HG02852 (cell line): Measurements from ENCODE around the gene ZNF654.

Experiments used
- ATAC-seq: cut with Tn5 transposase; IDR thresholded peaks from one replicate; pipeline ENCODE4 v1.9.1; 2021; ENCODE audit warnings: mild to moderate bottlenecking, moderate library complexity; ENCODE audit not compliant: unreplicated experiment

The ZNF654 gene

DNA sequence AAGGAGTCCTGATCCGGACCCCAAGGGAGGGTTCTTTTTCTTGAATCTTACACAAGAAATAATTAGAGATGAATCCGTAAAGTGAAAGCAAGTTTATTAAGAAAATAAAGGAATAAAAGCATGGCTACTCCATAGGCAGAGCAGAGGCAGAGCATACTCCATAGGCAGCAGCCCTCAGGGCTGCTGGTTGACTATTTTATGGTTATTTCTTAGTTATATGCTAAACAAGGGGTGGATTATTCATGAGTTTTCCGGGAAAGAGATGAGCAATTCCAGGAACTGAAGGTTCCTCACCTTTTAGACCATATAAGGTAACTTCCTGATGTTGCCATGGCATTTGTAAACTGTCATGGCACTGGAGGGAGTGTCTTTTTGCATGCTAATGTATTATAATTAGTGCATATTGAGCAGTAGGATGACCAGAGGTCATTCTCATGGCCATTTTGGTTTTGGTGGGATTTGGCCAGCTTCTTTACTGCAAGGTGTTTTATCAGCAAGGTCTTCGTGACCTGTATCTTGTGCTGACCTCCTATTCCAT, 132.9 kb downstream of the ZNF654 start:
- no peak for ATAC-seq

GRCh38 chr3:88192631-88193030, 133.6 kb downstream of the ZNF654 start:
- no peak for ATAC-seq
